Midbrain (tissue), 1 donor: ENCODE measurements around the gene TARS2.

Experiments
- DNase-seq: peaks from one replicate; lab custom pipeline; 2025; lab: John Stamatoyannopoulos, UW

Gene TARS2

GRCh38 chr1:150555971-150556865 lies 69.0 kb downstream of the TARS2 start:
- no peak for DNase-seq

GRCh38 chr1:150557065-150557600 lies 69.9 kb downstream of the TARS2 start:
- DNase-seq = no peak
